HG03432 (cell line): Measurements from ENCODE around the gene WASF1.

ENCODE experiments used
- ATAC-seq: cut with Tn5 transposase; IDR thresholded peaks from one replicate; pipeline ENCODE4 v1.9.1; 2021; ENCODE audit warnings: mild to moderate bottlenecking, moderate library complexity; ENCODE audit not compliant: unreplicated experiment

The WASF1 gene

GRCh38 chr6:110179406-110180227 is at the start of gene WASF1:
Gene WASF1 (minus strand): TSS chr6:110179670. CDS start chr6:110127601, 52,069 bp downstream.
- ATAC-seq: peak; percentile 88

- no peak for ATAC-seq
These were observed 46.8 kb upstream of the WASF1 start for GRCh38 chr6:110226261-110226660.

GRCh38 chr6:110221738-110222137 is 42.3 kb upstream of the WASF1 start:
- no peak for ATAC-seq

GRCh38 chr6:110217266-110217665 is 37.8 kb upstream of the WASF1 start:
- ATAC-seq: no peak

GRCh38 chr6:110216140-110216539 is 36.7 kb upstream of the WASF1 start:
- no peak for ATAC-seq

GRCh38 chr6:110214338-110214737 is 34.9 kb upstream of the WASF1 start:
- no peak for ATAC-seq

GRCh38 chr6:110211753-110212152 is 32.3 kb upstream of the WASF1 start:
- no peak for ATAC-seq

GRCh38 chr6:110207652-110208051 is 28.2 kb upstream of the WASF1 start:
- no peak for ATAC-seq

- no peak for ATAC-seq
These were observed 21.8 kb upstream of the WASF1 start for GRCh38 chr6:110201151-110201884.

- no peak for ATAC-seq
These were observed 19.1 kb upstream of the WASF1 start for GRCh38 chr6:110198561-110198960.

GRCh38 chr6:110196874-110197273 is 17.4 kb upstream of the WASF1 start:
- ATAC-seq: no peak

GRCh38 chr6:110195639-110196038 is 16.2 kb upstream of the WASF1 start:
- ATAC-seq: no peak

GRCh38 chr6:110191477-110191876 is 12.0 kb upstream of the WASF1 start:
- ATAC-seq: no peak

- no peak for ATAC-seq
These were observed 11.3 kb upstream of the WASF1 start for GRCh38 chr6:110190726-110191125.

GRCh38 chr6:110188791-110189190 is 9.3 kb upstream of the WASF1 start:
- no peak for ATAC-seq

- peak; percentile 64 for ATAC-seq
These were observed 6.4 kb upstream of the WASF1 start for GRCh38 chr6:110185879-110186278.

- no peak for ATAC-seq
These were observed 3.9 kb upstream of the WASF1 start for GRCh38 chr6:110183292-110183885.

GRCh38 chr6:110181131-110182030 is 1.9 kb upstream of the WASF1 start:
- ATAC-seq: no peak

- ATAC-seq: peak; percentile 49
These were observed 948 bp upstream of the WASF1 start, which contains the start of gene CDC40 for GRCh38 chr6:110180228-110181008. Gene CDC40 (plus strand): TSS chr6:110180427. CDS start chr6:110180445, 18 bp downstream.
